HG03135 (cell line): ENCODE data around the gene FAXC.
A peak's percentile ranks its signal among the peaks of the same experiment; 100 is the strongest.
"Not testable (repeated sequence)": the region's sequence is repeated elsewhere in the genome, so short reads cannot be mapped to it uniquely, and the experiment has no call there.

Experiments used
- ATAC-seq: cut with Tn5 transposase; IDR thresholded peaks from one replicate; pipeline ENCODE4 v1.9.1; 2021; ENCODE audit warnings: mild to moderate bottlenecking, moderate library complexity; ENCODE audit not compliant: unreplicated experiment

FAXC gene

GRCh38 chr6:99341862-99342455 lies 7.5 kb downstream of the FAXC start:
- no peak for ATAC-seq

DNA sequence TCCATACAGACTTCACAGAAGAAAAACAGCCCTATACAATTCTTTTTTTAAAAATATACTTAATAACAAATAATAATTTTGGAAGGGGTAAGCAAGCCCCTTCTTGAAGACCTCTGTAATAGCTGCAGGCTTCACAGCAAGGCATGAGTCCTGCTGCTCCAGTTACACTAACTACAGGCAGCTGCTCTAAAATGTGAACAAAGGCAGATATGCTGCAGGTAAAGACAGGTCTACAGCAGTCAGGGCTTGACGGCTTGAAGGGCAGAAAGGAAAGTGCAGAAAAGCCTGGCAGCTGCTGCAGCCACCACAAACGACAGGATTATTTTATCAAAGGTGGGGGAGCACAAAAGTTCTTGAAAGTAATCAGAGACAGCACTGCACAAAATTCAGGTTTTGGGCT lies 11.3 kb downstream of the FAXC start:
- no peak for ATAC-seq

DNA sequence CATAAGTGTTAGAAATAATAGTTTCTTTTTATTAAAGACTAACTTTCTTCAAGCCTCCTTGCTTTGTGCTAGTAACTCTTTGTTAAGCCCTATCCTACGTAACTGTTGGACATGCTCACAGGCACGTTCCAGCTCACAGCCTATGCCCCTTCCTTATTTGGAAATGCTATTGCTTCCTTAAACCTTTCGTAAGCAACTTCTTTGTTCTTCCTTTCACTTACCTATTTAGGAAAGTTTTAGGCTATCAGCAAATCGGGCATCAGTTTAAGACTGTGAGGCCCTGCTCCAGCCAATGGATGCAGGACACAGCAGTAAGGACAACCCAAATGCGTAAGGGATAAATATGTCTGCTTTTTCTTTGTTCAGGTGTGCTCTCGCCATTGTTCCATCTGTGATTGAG lies 14.2 kb downstream of the FAXC start:
- ATAC-seq: not testable (repeated sequence)

GRCh38 chr6:99334526-99335127 lies 14.8 kb downstream of the FAXC start:
- ATAC-seq: peak; percentile 36

DNA sequence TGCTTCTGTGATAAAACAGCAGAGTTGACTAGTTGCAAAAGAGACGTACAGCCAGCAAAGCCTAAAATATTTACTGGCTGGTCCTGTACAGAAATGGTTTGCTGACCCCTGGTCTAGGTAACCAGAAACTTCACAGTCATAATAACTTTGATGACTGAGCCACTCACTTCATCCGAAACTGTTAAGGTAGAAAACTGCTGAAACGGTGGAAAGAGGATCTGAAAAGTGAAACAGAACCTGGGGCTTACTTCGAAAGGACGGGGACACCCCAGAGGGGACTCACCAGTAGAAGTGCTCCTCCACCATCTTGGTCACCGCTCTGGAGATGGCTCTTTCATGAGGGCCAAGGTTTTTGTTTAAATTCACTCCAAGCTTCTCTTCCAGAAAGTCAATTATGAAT lies 16.4 kb downstream of the FAXC start:
- peak; percentile 90 for ATAC-seq

DNA sequence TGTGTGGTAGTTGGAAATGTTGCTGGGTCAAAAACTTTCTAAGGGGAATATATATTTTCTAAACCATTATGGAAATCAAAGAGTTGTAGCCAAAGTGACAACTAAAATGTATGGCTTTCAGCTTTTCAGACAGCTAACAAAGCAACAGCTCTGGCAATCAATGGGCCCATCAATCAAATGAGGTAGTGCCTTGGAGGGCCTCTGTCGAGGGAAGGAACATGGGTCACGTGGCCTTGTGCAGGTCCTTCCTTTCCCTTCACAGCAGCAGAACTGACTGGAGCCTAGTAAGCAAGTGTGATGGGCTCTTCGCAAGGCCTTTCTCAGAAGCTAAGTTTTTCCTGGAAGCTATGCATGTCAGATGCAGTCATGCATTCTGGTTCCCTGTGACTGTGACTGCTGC lies 17.9 kb downstream of the FAXC start:
- no peak for ATAC-seq

DNA sequence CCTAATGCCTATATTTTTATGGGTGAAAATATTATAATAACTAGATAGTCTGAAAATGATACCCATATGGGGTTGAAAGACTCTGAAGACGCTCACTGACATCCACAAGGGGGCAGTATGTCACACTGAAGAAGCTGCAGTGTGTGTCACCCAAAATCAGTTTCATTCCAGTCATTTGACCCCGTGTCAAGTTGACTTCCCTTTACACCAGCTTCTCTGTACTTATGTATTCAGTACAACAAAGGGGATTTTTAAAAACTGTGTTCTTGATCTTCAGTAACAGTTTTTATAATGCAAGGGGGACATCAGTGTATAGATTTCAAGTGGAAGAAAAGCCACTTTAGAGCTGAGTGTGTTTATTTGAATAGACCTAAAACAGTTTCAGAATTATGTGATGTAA lies 19.3 kb downstream of the FAXC start:
- peak; percentile 70 for ATAC-seq

DNA sequence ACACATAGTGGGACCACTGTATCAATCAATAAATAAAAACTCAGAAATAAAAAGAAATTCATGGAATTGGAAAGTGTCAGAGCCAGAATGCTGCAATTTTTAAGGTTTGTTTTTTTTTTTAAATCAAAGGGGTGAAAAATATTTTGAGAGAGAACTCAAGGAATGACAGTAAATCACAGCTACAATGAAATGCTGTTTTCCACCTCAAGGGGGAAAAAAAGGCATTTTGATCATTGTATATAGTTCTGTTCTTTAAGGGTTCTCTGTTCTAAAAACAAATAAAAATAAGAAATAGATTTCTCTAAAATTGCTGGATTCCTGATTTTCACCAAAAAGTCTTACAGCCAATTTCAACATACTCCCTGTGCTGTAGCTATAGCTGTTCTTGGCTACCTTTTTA lies 24.5 kb downstream of the FAXC start:
- ATAC-seq: no peak

DNA sequence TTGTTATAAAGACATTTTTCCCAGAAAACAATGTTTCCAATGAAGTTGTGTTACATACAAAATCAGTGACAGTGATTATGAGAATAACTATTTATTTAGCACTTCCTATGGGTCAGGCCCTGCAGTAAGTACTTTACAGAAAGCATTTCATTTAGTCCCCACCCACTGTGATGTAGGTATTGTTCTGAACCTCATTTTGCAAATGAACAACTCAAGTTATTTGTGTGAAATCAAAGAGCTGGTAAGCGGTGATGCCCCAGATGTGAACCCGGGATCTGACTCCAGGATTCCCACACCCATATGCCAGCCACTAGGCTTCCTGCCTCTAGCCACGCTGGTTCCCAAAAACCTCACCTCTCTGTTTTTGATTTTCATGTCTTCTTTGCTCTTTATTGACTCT lies 30.9 kb downstream of the FAXC start:
- ATAC-seq: no peak

- ATAC-seq: no peak
Measured at GRCh38 chr6:99312354-99312753, 37.1 kb downstream of the FAXC start.

DNA sequence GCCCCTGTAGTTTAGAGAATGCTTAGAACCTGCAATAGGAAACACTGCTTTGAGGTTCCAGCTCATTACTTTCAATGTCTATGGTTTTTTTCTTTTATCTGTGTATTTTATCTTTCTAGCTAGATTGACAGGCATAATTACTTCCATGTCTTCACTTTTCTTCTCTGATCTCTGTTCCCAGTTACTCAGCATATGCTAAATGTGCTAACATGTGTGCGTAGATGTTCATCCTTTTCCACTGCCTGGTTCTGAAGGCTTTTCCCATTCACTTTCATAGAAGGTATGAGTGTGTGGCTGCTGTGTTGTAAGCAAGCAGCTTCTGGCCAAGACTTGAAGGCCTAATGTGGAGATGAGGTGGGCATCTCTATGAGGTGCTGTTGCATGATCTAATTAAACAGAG lies 38.9 kb downstream of the FAXC start:
- ATAC-seq: no peak

- ATAC-seq: no peak
Measured at GRCh38 chr6:99309557-99309956, 39.9 kb downstream of the FAXC start.

GRCh38 chr6:99308788-99309187 lies 40.7 kb downstream of the FAXC start:
- no peak for ATAC-seq

DNA sequence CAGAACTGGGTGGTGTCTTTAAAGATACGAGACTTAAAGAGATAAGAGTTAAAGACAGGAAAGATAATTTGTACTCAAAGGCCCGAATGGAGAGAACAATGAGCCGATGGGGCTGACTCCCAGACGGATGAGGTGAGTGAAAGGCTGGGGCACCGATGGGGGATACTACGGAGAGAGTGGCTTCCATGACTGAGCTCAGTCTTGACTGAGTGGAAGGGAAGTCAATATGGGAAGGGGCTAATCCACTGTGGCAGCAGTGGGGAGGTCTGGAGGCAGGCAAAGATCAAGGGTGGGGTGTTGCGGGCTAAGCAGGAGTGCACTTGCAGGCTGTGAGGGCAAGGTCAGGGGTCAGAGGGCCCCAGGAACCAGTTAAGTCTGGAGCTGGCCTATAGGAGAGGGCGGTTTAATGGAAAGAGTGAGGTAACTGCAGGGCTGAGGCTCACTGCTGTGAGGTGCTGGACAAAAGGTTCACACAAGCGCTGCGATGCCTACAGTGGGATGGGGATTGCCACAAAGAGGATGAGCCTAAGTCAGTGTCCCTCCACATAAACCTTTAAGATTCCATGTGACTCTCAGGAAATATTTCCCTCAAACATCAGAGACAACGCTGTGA lies 42.1 kb downstream of the FAXC start:
- ATAC-seq: no peak

GRCh38 chr6:99306341-99306740 lies 43.1 kb downstream of the FAXC start:
- ATAC-seq: no peak

- ATAC-seq: no peak
Measured at GRCh38 chr6:99305021-99305554, 44.4 kb downstream of the FAXC start.

DNA sequence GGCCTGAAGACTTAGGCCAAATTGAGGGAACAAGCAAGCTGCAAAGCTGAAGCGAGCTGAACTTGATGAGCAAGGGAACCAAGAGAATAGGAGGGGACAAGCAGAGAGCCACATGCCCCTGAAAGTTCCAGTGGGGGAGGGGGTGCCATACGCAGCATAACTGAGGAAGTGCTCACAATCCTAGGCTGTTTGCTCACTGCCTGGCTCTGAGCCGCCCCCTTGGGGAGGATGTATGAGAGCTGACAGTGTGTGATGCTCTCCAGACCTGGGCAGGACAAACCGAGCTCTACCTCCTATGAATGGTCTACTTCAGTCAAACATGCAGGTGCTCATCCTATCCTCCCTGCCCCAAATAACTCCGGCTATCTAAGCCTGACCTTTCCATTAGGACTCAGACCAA lies 52.1 kb downstream of the FAXC start:
- no peak for ATAC-seq

GRCh38 chr6:99297006-99297405 lies 52.5 kb downstream of the FAXC start:
- no peak for ATAC-seq

GRCh38 chr6:99296261-99296660 lies 53.2 kb downstream of the FAXC start:
- ATAC-seq: no peak

DNA sequence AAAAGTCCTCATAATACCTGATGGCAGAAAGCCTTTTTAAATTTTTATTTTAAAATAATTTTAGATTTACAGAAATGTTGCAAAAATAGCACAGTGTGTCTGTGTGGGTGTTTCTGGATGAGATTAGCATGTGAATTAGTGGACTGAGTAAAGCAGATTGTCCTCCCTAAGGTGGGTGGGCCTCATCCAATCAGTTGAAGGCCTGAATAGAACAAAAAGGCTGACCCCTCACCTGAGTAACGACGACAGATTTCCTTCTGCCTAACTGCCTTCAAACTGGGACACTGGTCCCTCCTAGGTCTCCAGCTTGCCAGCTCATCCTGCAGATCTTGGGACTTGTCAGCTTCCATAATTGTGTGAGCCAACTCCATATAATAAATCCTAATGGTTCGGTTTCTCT lies 54.2 kb downstream of the FAXC start:
- ATAC-seq: no peak

- ATAC-seq: no peak
Measured at GRCh38 chr6:99294786-99295185, 54.7 kb downstream of the FAXC start.

- no peak for ATAC-seq
Measured at GRCh38 chr6:99289701-99290100, 59.8 kb downstream of the FAXC start.
